Measurements from ENCODE around the gene MORN1.

- TF ChIP-seq CTCF (IDR thresholded peaks at IDR 0.05) (no peak), POLR2A (IDR thresholded peaks at IDR 0.05) (no peak)
Measured at GRCh38 chr1:2352897-2353550, 38.3 kb downstream of the MORN1 start.
